HEK293T (cell line): ENCODE results near the gene FAM177A1.

Source experiments
- CTCF ChIA-PET: fragments of 350-600 bp; formaldehyde crosslinking; extraction: SDS; loops from one replicate; lab custom pipeline; 2021; ENCODE audit warnings: antibody characterized with exemption, inconsistent platforms; lab: Yijun Ruan, JAX
- POLR2A ChIA-PET: fragments of 350-600 bp; formaldehyde crosslinking; extraction: SDS; loops from one replicate; lab custom pipeline; 2020; ENCODE audit warnings: antibody characterized with exemption, inconsistent platforms; lab: Yijun Ruan, JAX
- DNase-seq: peaks from one replicate; pipeline ENCODE4 v3.0.0; 2012; ENCODE audit warnings: mixed read lengths; ENCODE audit errors: extremely low spot score
- ARNT ChIP-seq: fragments of 450-650 bp; IDR thresholded peaks from 2 replicates; pipeline ENCODE4 v1.6.1; 2017; ENCODE audit warnings: mild to moderate bottlenecking
- BHLHE40 ChIP-seq: fragments of 450-650 bp; IDR thresholded peaks from 2 replicates; pipeline ENCODE4 v1.6.1; 2016; ENCODE audit warnings: mild to moderate bottlenecking, moderate library complexity, borderline replicate concordance
- CTBP1 ChIP-seq: fragments of 450-650 bp; IDR thresholded peaks from 2 replicates; pipeline ENCODE4 v1.6.1; 2016; ENCODE audit warnings: borderline replicate concordance
- ELF4 ChIP-seq: fragments of 450-650 bp; IDR thresholded peaks from 2 replicates; pipeline ENCODE4 v1.6.1; 2017; ENCODE audit warnings: antibody characterized with exemption
- FOXA1 ChIP-seq: fragments of 450-650 bp; IDR thresholded peaks from 2 replicates; pipeline ENCODE4 v1.6.1; 2016; ENCODE audit warnings: mild to moderate bottlenecking
- FOXK2 ChIP-seq: fragments of 450-650 bp; IDR thresholded peaks from 2 replicates; pipeline ENCODE4 v1.6.1; 2016; ENCODE audit warnings: mild to moderate bottlenecking
- FOXM1 ChIP-seq: fragments of 450-650 bp; IDR thresholded peaks from 2 replicates; pipeline ENCODE4 v1.6.1; 2017; ENCODE audit warnings: mild to moderate bottlenecking, borderline replicate concordance
- HDGF ChIP-seq: fragments of 450-650 bp; IDR thresholded peaks from 2 replicates; pipeline ENCODE4 v1.6.1; 2017; ENCODE audit warnings: antibody characterized with exemption, borderline replicate concordance
- L3MBTL2 ChIP-seq: fragments of 450-650 bp; conservative IDR thresholded peaks from 2 replicates; pipeline ENCODE4 v1.6.1; 2016; ENCODE audit warnings: mild to moderate bottlenecking
- LEF1 ChIP-seq: fragments of 450-650 bp; IDR thresholded peaks from 2 replicates; pipeline ENCODE4 v1.6.1; 2017; ENCODE audit warnings: mild to moderate bottlenecking, borderline replicate concordance
- NFRKB ChIP-seq: fragments of 450-650 bp; IDR thresholded peaks from 2 replicates; pipeline ENCODE4 v1.6.1; 2016; ENCODE audit warnings: mild to moderate bottlenecking, moderate library complexity
- SP1 ChIP-seq: fragments of 450-650 bp; IDR thresholded peaks from 2 replicates; pipeline ENCODE4 v1.6.1; 2017
- SUZ12 ChIP-seq: fragments of 450-650 bp; IDR thresholded peaks from 2 replicates; pipeline ENCODE4 v1.6.1; 2016; ENCODE audit warnings: mild to moderate bottlenecking
- TARDBP ChIP-seq: fragments of 450-650 bp; IDR thresholded peaks from 2 replicates; pipeline ENCODE4 v1.6.1; 2016
- ZNF384 ChIP-seq: fragments of 450-650 bp; IDR thresholded peaks from 2 replicates; pipeline ENCODE4 v1.6.1; 2016
- TF ChIP-seq, protein P1 (sequence below): fragments of 450-650 bp; IDR thresholded peaks from 2 replicates; pipeline ENCODE4 v1.6.1; 2016

FAM177A1 gene

DNA sequence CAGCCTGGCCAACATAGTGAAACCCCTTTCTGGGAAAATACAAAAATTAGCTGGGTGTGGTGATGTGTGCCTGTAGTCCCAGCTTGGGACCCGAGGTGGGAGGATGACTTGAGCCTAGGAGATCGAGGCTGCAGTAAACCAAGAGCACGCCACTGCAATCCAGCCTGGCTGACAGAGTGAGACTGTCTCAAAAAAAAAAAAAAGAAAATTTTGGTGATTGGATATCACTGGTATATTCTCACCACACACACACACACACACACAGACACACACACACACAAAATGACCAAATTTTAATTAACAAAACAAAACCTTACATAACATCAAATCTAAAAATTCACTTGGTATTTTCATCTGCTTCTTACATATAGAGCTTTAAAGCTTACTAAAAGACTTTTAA, 3.4 kb upstream of the FAM177A1 start:
- CTCF ChIA-PET, result interaction anchor here (0.5 to 0.6 kb wide), 2 partner anchors 10 to 59 kb away, joined by 3 to 4 read pairs; no protein-coding TSS in a partner anchor
- POLR2A ChIA-PET, result no interaction called here
- no peak for DNase-seq
- TF ChIP-seq NFRKB, result no peak
- TF ChIP-seq, protein P1, sequence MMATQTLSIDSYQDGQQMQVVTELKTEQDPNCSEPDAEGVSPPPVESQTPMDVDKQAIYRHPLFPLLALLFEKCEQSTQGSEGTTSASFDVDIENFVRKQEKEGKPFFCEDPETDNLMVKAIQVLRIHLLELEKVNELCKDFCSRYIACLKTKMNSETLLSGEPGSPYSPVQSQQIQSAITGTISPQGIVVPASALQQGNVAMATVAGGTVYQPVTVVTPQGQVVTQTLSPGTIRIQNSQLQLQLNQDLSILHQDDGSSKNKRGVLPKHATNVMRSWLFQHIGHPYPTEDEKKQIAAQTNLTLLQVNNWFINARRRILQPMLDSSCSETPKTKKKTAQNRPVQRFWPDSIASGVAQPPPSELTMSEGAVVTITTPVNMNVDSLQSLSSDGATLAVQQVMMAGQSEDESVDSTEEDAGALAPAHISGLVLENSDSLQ, result no peak
- no peak for TF ChIP-seq HDGF
- no peak for TF ChIP-seq ZNF384
- no peak for TF ChIP-seq L3MBTL2
- no peak for TF ChIP-seq FOXM1
- no peak for TF ChIP-seq ELF4
- TF ChIP-seq CTBP1, result no peak
- TF ChIP-seq SP1, result no peak
- TF ChIP-seq TARDBP, result no peak
- TF ChIP-seq FOXK2, result no peak
- no peak for TF ChIP-seq LEF1
- no peak for TF ChIP-seq FOXA1
- TF ChIP-seq SUZ12, result no peak
- TF ChIP-seq BHLHE40, result no peak
- no peak for TF ChIP-seq ARNT

- no peak for TF ChIP-seq SUZ12
- no peak for TF ChIP-seq ZNF384
- no peak for TF ChIP-seq ELF4
- TF ChIP-seq FOXA1, result no peak
- TF ChIP-seq, protein P1, result no peak
- TF ChIP-seq FOXK2, result no peak
- no peak for TF ChIP-seq CTBP1
- TF ChIP-seq ARNT, result no peak
- TF ChIP-seq LEF1, result no peak
- TF ChIP-seq BHLHE40, result no peak
- TF ChIP-seq SP1, result no peak
- TF ChIP-seq FOXM1, result no peak
- no peak for TF ChIP-seq TARDBP
- TF ChIP-seq L3MBTL2, result no peak
- no peak for TF ChIP-seq HDGF
- TF ChIP-seq NFRKB, result no peak
- POLR2A ChIA-PET, result no interaction called here
Measured at GRCh38 chr14:35043046-35043445, 3.0 kb upstream of the FAM177A1 start.

DNA sequence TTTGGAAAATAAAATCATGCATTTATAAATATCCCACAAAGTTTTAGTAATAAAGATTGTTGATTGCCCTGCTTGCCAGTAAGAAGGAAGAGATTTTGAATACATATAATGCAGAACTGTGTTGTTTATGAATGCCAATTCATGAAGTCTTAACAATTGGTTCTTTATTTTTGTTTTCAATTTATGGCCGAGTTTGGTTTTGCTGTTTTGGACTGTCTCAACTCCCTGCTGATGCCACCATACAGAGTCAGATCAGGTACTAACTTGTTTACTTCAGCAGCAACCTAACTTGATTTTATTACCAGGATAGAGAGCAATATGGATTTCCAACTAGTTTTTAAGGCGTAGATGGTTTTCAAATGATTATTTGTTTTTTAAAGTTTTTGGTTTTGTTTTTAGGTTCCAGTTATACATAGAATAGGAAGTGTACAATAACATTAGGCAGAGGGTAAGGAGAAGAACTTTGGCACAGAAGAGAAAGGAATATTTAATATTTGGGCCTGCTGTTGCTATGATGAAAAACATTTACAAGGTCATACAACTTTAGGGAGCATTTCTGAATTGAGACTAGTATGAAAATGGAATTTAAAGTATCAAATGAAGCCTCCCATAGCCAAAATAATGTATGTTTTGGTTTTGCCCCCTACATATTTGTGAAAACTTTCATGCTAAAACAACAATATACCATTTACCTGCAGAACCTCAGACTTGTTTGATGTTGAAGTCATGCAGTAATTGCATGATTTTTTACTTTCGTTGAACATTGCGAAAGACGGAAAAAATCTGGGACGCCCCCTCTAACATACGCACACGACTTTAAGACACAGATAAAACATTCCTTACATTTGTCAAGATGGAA, 904 bp upstream of the FAM177A1 start:
- ChIA-PET CTCF (no interaction called here), POLR2A (interaction anchor here (0.9 to 3.2 kb wide), 15 partner anchors 8 to 247 kb away, joined by 3 to 37 read pairs (median 6); partner anchors contain the start of genes BAZ1A, PPP2R3C, PRORP and PSMA6)
- TF ChIP-seq ARNT, result no peak
- no peak for TF ChIP-seq L3MBTL2
- TF ChIP-seq ELF4, result no peak
- TF ChIP-seq ZNF384, result no peak
- no peak for DNase-seq

More at GRCh38 chr14:35043046-35043445, 3.0 kb upstream of the FAM177A1 start:
- CTCF ChIA-PET, result interaction anchor here (0.5 kb wide), 1 partner anchor 59 kb away, joined by 4 read pairs; no protein-coding TSS in a partner anchor
- DNase-seq, result no peak

GRCh38 chr14:35045798-35046047, 349 bp upstream of the FAM177A1 start:
- ChIA-PET POLR2A (interaction anchor here (0.9 to 3.2 kb wide), 17 partner anchors 9 to 359 kb away, joined by 3 to 37 read pairs (median 5); partner anchors contain the start of genes BAZ1A, NFKBIA, PPP2R3C and PRORP), CTCF (no interaction called here)
- DNase-seq, result no peak
- TF ChIP-seq, protein P1, result no peak
- no peak for TF ChIP-seq NFRKB
- no peak for TF ChIP-seq FOXK2
- no peak for TF ChIP-seq ZNF384
- TF ChIP-seq L3MBTL2, result peak; percentile 54; the same call in 1 of the 2 replicates
- no peak for TF ChIP-seq HDGF
- TF ChIP-seq SP1, result no peak

DNA sequence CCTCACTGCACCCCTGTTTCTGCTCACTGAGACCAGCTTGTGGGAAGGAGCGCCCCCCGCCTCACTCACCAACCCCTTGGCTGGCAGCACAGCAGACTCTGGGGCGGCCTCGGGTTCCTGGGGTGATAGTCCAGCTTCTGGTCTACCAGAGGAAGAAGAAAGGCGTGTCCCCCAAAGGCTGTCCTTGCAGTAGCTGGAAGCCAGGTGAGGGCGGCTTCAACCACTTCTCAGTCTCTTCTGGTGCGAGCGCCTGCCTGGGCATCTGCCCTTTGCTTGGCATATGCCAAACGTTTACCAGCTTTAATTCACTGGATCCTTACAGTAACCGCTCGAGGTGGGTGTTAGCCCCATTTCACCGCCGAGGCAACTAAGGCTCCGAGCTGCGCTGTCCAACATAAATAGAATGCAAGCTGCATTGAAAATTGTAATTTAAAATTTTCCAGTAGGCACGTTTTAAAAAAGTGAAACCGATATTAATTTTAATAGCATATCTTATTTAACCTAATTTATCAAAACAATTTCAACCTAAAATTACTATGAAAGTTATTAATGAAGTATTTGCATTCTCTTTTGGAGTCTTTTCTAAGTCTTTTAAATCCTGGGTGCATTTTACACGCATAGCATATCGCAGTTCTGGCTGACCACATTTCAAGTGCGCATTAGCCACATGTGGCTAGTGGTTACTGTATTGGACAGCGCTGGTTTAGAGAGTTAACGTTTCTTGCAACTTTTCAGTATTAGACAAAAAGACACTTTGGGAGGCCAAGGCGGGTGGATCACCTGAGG, 872 bp downstream of the FAM177A1 start:
- ChIA-PET CTCF (no interaction called here), POLR2A (interaction anchor here (0.9 to 3.2 kb wide), 13 partner anchors 9 to 358 kb away, joined by 3 to 37 read pairs (median 5); partner anchors contain the start of genes BAZ1A, NFKBIA, PPP2R3C and PRORP)
- TF ChIP-seq FOXK2 (no peak), TARDBP (no peak), NFRKB (no peak), SP1 (no peak), FOXA1 (no peak), CTBP1 (no peak), L3MBTL2 (no peak), LEF1 (no peak), ARNT (no peak), FOXM1 (no peak), HDGF (no peak)
- TF ChIP-seq, protein P1, result no peak
- DNase-seq, result no peak
